Stomach (tissue), 4 donors: ENCODE data around the gene RCCD1.

Experiments
- EP300 ChIP-seq: sonication (generic); formaldehyde crosslinking; IDR thresholded peaks from one replicate; pipeline ENCODE4 v1.6.1; 2017; ENCODE audit warnings: antibody characterized with exemption
- POLR2A ChIP-seq, 4 donors: fragments of 450-650 bp; IDR thresholded peaks; one replicate each; pipeline ENCODE4 v1.6.1; 2016; ENCODE audit warnings: antibody characterized with exemption in 4 of 4, control low read depth in 2 of 4, mild to moderate bottlenecking in 1 of 4, moderate library complexity in 1 of 4
- TF ChIP-seq, protein P1 (sequence below), 7 experiments: fragments of 450-650 bp in 4 of 7; fragments of 200-600 bp in 3 of 7; sonication (generic) in 3 of 7; IDR thresholded peaks; one replicate each; pipeline ENCODE4 v1.5.1; 2016 to 2019; ENCODE audit warnings: antibody characterized with exemption in 7 of 7, control low read depth in 2 of 7, mild to moderate bottlenecking in 1 of 7

DNA sequence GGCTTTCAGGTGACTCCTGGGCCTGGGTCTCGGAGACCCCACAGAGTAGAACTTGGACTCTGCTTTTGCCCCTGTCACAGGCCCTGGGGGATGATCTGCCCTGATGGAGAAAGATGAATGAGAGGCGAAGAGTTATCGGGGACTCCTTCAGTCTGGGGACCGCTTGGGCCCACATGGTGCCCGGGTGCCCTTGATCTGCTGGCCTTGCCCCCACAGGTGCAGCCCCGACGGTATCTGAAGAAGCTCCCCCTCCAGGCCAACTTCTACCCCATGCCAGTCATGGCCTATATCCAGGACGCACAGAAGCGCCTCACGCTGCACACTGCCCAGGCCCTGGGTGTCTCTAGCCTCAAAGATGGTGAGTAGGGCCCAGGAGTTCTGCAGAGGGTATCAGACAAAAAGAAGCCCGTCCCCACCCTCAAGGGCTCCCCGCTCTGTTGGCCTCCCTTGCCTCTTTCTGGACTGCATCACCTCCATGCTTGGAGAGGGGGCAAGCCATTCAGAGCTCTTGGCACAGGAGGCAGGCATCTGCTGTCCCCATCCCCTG lies 41.2 kb upstream of the RCCD1 start:
- TF ChIP-seq, protein P1, sequence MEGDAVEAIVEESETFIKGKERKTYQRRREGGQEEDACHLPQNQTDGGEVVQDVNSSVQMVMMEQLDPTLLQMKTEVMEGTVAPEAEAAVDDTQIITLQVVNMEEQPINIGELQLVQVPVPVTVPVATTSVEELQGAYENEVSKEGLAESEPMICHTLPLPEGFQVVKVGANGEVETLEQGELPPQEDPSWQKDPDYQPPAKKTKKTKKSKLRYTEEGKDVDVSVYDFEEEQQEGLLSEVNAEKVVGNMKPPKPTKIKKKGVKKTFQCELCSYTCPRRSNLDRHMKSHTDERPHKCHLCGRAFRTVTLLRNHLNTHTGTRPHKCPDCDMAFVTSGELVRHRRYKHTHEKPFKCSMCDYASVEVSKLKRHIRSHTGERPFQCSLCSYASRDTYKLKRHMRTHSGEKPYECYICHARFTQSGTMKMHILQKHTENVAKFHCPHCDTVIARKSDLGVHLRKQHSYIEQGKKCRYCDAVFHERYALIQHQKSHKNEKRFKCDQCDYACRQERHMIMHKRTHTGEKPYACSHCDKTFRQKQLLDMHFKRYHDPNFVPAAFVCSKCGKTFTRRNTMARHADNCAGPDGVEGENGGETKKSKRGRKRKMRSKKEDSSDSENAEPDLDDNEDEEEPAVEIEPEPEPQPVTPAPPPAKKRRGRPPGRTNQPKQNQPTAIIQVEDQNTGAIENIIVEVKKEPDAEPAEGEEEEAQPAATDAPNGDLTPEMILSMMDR (IDR thresholded peaks at IDR 0.05) = no peak
- no peak for TF ChIP-seq EP300
- TF ChIP-seq POLR2A (IDR thresholded peaks at IDR 0.05) = no peak
